ENCODE data around the gene VPS13D.

The VPS13D gene

DNA sequence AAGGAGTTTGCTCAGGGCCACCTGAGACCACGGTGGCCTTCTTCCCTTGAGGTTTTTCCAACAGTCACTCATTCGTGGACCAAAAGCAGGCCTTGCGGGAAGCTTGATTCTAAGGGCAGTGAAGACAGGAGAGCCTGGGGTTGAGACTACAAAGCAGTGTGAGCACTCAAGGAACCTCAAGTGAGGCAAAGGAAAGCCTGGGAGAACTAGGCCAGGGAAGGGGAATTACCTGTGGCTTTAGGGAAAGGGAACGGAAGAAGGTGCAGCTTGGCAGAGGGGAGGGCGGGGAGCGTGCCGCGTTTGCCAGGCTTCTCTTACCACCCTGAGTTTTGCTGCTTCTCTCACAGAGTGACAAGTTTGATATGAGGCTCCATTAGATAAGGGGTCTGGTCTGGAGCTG lies 273.9 kb downstream of the VPS13D start:
- in situ Hi-C loops (cut with HindIII; ENCODE audit: low sequenced_read_pairs): loop anchor here (25.0 kb wide), 1 partner anchor 91 kb away; no protein-coding TSS in a partner anchor

GRCh38 chr1:12504601-12505000 lies 274.8 kb downstream of the VPS13D start:
- in situ Hi-C loops (cut with HindIII; ENCODE audit: low sequenced_read_pairs): loop anchor here (25.0 kb wide), 1 partner anchor 92 kb away; no protein-coding TSS in a partner anchor

GRCh38 chr1:12505231-12505630 lies 275.4 kb downstream of the VPS13D start:
- in situ Hi-C loops (cut with HindIII; ENCODE audit: low sequenced_read_pairs): loop anchor here (25.0 kb wide), 1 partner anchor 93 kb away; no protein-coding TSS in a partner anchor

GRCh38 chr1:12505639-12506280 lies 275.9 kb downstream of the VPS13D start:
- in situ Hi-C loops (cut with HindIII; ENCODE audit: low sequenced_read_pairs): loop anchor here (25.0 kb wide), 1 partner anchor 93 kb away; no protein-coding TSS in a partner anchor

DNA sequence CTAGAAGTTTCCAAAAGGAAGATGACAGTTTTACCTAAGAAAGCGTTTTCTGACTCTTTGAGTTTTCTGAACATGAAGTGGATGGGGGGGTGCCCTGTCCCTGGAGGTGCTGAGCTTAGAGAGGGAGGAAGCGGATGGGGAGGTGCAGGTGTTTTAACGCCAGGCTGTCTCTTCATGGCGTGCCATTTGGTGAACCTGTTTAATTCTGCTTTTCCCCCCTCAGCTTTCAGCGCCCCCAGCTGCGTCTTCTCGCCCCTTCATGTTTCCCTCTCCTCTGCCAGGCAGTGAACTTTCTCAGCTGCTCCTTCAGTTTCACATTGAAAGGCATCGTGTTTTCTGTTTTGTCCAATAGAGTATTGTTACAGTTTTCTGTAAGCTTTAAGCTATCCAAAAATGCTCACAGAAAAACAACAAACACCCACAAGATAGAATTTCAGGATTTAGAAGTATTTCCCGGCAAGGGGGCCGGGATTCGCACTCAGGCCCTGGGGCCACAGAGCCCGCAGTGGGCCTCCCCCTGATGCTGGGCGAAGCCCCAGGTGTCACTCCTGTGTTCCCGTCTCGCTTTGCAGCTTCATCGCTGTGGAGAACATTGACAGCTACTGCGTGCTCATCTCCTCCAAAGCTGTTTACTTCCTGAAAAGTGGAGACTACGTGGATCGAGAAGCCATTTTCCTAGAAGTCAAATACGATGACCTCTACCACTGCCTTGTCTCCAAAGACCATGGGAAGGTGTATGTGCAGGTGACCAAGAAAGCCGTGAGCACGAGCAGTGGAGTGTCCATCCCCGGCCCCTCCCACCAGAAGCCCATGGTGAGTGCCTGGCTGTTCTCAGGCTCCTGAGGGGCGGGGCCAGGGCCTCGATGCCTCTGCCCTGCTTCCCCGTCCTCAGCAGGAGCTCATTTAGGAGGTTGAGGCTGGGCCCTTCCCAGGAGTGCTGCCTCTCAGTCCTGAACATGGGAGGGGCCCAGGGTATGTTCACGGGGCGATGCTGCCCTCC lies 276.8 kb downstream of the VPS13D start:
- in situ Hi-C loops (cut with HindIII; ENCODE audit: low sequenced_read_pairs): loop anchor here (25.0 kb wide), 1 partner anchor 94 kb away; no protein-coding TSS in a partner anchor

DNA sequence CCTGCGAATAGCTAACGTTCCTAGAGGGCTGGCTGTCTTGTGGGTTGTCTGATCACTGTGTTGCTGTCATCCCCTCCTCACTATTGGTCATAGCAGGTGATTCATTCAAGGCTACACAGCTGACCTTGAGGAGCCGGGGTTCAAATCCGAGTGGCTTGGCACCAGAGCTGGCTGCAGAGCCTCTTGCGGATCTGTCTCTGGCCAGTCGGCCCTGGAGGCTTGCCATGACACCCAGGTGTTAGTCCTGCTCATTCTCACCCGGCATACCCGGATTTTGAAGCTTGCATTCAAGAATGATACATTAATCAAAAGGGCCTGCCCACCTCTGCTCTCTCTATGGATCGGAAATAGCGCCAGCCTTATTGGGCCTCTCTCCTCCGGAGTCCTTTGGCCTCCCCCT lies 277.8 kb downstream of the VPS13D start:
- in situ Hi-C loops (cut with HindIII; ENCODE audit: low sequenced_read_pairs): loop anchor here (25.0 kb wide), 1 partner anchor 95 kb away; no protein-coding TSS in a partner anchor

DNA sequence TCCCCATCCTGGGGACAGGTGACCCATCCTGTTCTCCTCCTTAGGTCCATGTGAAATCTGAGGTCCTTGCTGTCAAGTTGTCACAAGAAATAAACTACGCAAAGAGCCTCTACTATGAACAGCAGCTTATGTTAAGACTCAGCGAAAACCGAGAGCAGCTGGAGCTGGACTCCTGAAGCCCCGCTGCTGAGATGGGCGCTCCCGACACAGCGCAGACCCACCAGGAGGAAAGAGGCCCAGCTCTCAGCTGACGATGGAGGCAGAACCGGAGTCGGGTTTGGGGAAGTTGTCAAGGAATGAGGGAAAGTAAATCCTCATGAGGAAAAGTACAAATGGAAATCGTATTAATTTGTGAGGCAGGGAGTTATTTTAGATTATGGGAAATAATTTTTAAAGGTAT lies 279.0 kb downstream of the VPS13D start:
- in situ Hi-C loops (cut with HindIII; ENCODE audit: low sequenced_read_pairs): loop anchor here (25.0 kb wide), 1 partner anchor 97 kb away; no protein-coding TSS in a partner anchor

DNA sequence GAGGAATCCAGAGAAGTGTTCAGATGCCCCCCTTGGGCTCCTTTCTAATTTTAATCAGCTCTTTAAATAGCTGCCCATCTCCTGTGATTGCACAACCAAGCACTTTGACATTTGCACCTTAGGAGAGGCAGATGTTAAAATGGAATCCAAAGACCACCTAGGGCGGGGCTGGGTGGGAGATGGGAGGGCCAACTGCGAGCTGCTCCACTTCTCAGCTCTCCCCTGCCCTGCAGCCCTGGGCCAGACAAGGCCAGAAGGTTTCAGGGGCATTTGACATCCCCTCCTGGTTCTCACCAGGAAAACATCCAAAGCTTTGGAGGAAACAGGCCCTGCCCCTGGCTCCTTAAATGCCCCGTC lies 281.3 kb downstream of the VPS13D start:
- in situ Hi-C loops (cut with HindIII; ENCODE audit: low sequenced_read_pairs): loop anchor here (25.0 kb wide), 1 partner anchor 99 kb away; no protein-coding TSS in a partner anchor

GRCh38 chr1:12511516-12512468 lies 282.0 kb downstream of the VPS13D start:
- in situ Hi-C loops (cut with HindIII; ENCODE audit: low sequenced_read_pairs): loop anchor here (25.0 kb wide), 1 partner anchor 99 kb away; no protein-coding TSS in a partner anchor

DNA sequence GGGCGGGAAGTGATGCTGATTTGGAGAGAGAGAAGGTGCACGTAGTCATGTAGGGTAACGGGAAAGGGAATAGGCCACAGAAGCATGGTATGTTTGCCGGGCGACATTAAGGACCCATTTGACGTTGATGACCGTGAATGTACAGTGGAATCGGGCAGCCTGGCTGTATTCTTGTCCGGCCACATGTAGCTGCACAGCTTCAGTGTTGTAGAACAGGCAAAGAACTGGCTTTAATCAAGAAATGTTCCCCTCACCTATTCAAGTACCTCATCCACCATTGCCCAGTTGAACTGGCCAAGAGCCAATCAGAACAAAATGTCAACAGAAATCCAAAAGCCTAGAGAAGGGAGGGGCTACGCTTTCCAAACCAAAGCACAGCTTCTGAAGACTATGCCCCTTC lies 283.4 kb downstream of the VPS13D start:
- in situ Hi-C loops (cut with HindIII; ENCODE audit: low sequenced_read_pairs): loop anchor here (25.0 kb wide), 1 partner anchor 101 kb away; no protein-coding TSS in a partner anchor

DNA sequence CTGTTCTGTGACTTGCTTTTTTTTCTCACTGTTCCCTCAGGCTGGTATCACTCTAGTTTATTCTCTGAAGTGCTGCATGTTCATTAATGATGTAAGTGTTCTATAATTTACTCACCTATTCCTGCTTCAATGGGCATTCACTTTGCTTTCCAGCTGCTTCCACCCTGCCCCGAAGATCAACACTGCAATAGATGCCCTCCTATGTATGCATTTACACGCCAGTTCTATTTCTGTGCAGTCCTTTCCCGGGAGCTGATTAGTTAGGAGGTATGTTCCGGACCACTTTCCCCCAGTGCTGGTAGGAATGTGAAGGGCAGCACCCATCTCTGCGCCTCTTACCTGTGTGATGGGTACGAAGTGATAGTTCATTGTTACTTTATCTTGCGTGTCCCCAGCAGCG lies 284.8 kb downstream of the VPS13D start:
- in situ Hi-C loops (cut with HindIII; ENCODE audit: low sequenced_read_pairs): loop anchor here (25.0 kb wide), 1 partner anchor 102 kb away; no protein-coding TSS in a partner anchor

DNA sequence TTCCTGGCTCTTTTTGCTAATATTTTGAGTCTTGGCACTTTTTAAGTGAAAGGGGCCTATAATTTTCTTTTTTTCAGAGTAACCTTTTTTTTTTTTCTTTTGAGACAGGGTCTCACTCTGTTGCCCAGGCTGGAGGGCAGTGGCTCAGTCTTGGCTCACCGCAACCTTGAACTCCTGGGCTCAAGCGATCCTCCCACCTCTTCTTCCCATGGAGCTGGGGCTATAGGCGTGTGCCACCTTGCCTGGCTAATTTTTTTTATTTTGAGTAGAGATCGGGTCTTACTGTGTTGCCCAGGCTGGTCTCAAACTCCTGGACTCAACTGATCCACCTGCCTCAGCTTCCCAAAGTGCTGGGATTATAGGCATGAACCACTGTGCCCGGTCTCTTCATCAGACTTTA lies 285.4 kb downstream of the VPS13D start:
- in situ Hi-C loops (cut with HindIII; ENCODE audit: low sequenced_read_pairs): loop anchor here (25.0 kb wide), 1 partner anchor 103 kb away; no protein-coding TSS in a partner anchor

DNA sequence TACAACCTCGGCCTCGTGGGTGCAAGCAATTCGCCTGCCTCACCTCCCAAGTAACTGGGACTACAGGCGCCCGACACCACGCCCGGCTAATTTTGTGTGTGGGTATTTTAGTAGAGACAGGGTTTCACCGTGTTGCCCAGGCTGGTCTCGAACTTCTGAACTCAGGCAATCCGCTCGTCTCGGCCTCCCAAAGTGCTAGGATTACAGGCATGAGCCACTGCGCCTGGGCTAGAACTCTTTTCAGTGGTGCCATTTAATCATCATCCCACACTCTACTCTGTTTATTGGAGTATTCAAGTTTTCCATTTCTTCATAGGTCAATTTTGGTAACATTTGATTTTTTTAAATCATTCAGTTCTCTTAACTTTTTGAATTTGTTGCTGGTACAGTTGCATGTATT lies 286.9 kb downstream of the VPS13D start:
- in situ Hi-C loops (cut with HindIII; ENCODE audit: low sequenced_read_pairs): loop anchor here (25.0 kb wide), 1 partner anchor 104 kb away; no protein-coding TSS in a partner anchor

DNA sequence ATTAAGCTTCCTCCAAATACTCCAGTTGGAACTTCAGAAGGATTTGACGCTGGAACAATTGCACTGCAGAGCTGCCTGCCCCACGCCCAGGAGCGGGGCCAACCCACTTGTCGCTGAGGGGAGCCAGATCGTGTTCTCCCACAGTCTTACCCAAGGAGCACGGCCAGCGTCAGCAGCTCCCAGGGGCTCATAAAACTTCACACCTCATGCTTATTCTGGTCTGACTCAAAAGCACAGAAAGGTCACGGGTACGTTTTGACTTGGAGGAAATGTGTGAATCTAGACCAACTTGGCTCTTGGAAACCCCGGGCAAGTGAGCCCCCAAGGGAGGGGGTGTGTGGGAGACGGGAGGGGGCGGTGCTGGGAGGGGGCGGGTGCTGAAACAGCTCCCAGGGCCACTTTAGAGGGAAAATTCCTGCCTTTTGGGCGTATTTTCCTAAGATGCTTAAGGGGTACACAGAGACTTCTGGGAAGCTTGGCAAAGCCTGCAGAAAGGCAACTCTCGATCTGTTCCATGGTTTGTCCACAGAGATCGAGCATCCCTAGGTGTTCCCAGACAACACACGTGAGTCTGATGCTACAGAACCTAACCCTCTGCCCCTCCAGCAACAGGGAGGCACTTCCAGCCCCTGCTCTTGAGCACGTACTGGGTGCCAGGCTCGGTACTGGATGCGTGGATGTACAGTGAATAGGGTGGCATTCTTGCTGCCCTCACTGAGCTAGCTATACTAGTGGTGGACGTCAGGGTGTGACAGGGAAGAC lies 289.3 kb downstream of the VPS13D start:
- in situ Hi-C loops (cut with HindIII; ENCODE audit: low sequenced_read_pairs): loop anchor here (25.0 kb wide), 1 partner anchor 107 kb away; no protein-coding TSS in a partner anchor

- in situ Hi-C loops (cut with HindIII; ENCODE audit: low sequenced_read_pairs): loop anchor here (25.0 kb wide), 1 partner anchor 108 kb away; no protein-coding TSS in a partner anchor
Observed at GRCh38 chr1:12519693-12520364, 290.0 kb downstream of the VPS13D start.

- in situ Hi-C loops (cut with HindIII; ENCODE audit: low sequenced_read_pairs): loop anchor here (25.0 kb wide), 1 partner anchor 109 kb away; no protein-coding TSS in a partner anchor
Observed at GRCh38 chr1:12521096-12521495, 291.3 kb downstream of the VPS13D start.

DNA sequence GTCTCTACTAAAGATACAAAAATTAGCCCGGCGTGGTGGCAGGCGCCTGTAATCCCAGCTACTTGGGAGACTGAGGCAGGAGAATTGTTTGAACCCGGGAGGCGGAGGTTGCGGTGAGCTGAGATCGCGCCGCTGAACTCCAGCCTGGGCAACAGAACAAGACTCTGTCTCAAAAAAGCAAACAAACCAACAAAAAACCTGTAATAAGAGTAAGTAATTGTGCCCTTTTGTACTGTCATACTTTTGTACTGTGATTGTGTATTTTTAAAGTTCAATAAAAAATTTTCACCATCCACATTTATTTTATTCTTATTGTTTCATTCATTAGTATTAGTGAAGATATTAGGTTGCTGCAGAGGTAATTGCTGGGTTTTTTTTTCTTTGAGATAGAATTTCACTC lies 292.9 kb downstream of the VPS13D start:
- in situ Hi-C loops (cut with HindIII; ENCODE audit: low sequenced_read_pairs): loop anchor here (25.0 kb wide), 1 partner anchor 110 kb away; no protein-coding TSS in a partner anchor

DNA sequence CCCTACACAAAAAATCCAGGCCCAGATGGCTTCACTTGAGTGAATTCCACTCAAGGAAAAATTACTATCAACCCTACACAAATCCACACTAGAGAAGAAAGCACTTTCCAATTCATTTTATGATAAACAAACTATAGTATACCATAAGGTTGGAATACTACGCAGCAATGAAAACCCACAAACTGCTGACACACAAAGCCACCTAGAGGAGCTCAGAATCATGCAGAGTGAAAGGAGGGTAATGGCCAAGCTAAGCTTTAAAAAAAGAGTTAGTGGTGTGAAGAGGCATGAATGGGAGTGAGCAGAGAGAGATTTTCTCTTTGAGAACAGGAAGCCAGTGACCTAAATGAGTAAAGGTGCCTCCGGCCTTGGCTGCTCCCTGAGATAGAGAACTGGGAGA lies 294.4 kb downstream of the VPS13D start:
- in situ Hi-C loops (cut with HindIII; ENCODE audit: low sequenced_read_pairs): loop anchor here (25.0 kb wide), 1 partner anchor 112 kb away; no protein-coding TSS in a partner anchor

Measured in DLD1 (cell line).